HG03432 (cell line): ENCODE results near the gene RTP4.
A peak's percentile ranks its signal among the peaks of the same experiment; 100 is the strongest.
"Not testable (repeated sequence)": the region's sequence is repeated elsewhere in the genome, so short reads cannot be mapped to it uniquely, and the experiment has no call there.

Source experiments
- ATAC-seq: cut with Tn5 transposase; IDR thresholded peaks from one replicate; pipeline ENCODE4 v1.9.1; 2021; ENCODE audit warnings: mild to moderate bottlenecking, moderate library complexity; ENCODE audit not compliant: unreplicated experiment

RTP4 gene

GRCh38 chr3:187367561-187368103 is 553 bp upstream of the RTP4 start:
- no peak for ATAC-seq

GRCh38 chr3:187369089-187369447 is 883 bp downstream of the RTP4 start:
- peak; percentile 33 for ATAC-seq

DNA sequence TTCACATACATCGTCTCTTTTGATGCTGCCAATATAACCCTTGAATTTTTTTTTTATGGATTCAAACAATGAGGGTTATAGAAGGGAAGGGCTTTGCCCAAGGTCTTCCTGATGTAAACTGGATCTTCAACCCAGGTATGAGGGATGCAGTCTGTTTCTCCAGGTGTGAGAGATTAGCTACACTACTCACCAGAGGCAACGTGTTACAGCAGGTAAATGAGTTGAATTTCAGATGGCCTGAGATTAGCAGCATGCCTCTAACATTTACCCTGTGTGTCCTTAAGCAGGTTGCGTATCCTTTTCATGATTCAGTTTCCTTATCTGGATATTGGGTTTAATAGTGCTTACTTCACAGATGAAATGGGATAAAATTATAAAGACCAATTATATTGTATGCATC is 1.9 kb downstream of the RTP4 start:
- ATAC-seq: no peak

DNA sequence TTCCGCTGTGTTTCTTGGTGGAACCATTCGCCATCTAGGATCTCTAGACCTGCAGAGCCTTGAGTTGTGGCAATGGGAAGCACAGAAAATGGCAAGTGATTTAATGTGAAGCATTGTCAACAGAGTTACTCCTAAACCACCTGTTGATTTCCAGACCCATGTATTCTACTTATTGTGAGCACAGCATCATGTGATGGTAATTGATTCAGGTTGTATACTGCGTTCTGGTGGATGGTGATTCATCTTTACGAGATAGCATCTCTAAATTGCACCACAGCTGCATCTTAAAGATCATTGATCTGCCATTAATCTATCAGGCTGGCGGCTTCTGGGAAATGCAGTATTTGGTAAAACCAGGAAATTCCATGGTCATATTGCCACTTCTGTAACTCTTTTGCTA is 7.4 kb downstream of the RTP4 start:
- no peak for ATAC-seq

GRCh38 chr3:187377842-187378241 is 9.7 kb downstream of the RTP4 start:
- no peak for ATAC-seq

DNA sequence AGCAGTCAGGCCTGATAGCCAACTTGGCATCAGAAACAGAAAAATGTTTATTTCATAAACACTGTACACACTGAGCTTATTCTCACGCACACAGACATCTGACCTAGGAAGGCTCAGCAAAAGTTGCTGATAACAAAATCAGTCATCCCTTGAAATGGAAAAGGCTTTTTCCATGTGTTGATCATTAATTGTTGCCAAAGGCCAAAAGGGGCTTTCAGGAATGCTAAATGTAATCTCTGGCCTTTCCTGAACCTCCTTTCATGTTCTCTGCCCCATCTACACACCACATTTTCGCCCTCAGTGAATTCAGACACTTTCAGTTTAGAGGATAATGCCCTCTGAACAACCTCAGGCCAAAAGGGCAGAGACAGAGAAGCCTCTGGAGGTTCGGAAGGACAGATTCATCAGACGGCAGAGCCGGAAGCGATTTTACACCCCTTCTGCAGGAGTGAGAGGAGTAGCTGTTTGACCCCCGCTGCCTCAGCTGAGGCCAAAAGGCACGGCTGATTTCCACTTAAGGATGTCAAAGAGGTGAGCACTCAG is 14.5 kb downstream of the RTP4 start:
- ATAC-seq: no peak

GRCh38 chr3:187383246-187383645 is 15.1 kb downstream of the RTP4 start:
- ATAC-seq: no peak

- no peak for ATAC-seq
These were observed 17.1 kb downstream of the RTP4 start for GRCh38 chr3:187385296-187385695.

DNA sequence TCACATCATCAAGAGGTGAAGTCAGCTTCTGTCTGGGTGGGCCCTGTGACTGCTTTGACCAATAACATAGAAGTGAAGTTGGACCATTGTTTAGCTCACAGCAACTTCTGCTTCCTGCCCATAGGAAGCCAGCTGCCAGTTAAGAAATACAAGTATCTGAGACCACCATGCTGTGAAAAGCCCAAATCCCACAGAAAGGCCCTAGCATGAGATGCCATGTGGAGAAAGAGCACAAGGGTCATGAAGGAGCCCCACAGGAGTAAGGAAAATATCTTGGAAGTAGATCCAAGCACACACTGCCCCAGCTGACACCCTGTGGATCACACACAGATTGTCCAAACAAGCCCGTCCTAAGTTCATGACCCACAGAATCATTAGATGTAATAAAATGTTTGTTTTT is 28.5 kb downstream of the RTP4 start:
- ATAC-seq: no peak

- no peak for ATAC-seq
These were observed 30.8 kb downstream of the RTP4 start for GRCh38 chr3:187398955-187399354.

- ATAC-seq: no peak
These were observed 32.6 kb downstream of the RTP4 start for GRCh38 chr3:187400756-187401155.

GRCh38 chr3:187401856-187402255 is 33.7 kb downstream of the RTP4 start:
- ATAC-seq: no peak

DNA sequence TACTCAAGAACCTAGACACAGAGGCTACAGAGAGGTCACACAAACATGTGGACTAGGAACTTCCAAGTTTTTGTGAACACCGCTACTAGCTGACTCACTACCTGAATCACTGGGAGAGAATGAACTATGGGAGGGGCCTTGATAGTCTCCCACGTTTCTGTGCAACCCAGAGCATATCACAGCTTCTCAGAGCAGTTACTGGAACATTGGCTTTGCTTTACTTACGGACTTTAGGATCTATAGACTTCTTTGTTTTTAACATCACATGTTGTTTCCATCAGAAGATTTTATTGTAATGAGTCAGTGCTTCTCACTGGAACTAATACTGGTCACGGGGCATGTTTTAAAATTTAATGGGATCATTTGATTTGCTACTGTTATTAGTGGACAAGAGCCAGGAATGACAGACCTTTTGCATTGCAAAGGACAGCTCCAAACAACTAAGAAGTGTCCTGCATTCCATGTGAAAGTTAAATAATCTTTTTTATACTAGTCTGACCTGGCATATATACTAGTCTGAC is 35.6 kb downstream of the RTP4 start:
- no peak for ATAC-seq

DNA sequence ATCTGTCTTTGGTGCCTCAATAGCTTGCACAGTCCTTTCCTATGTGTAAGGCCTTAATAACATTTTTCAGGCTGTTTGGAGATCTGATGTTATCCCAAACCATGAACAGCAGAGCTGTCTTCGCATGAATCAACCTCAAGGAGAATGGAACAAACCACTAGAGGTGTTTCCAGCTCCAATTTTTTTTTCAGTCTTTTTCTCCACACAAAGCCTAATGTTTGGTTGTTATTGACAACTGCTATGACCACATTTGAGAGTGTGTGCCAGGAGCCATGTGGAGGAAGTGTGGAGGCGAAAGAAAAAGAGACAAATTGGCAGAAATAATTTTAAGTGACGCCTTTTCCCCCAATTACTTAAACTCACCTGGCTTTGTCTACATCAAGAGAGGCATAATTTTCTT is 38.7 kb downstream of the RTP4 start:
- no peak for ATAC-seq

- not testable (repeated sequence) for ATAC-seq
These were observed 44.0 kb downstream of the RTP4 start for GRCh38 chr3:187411991-187412781.
